Measurements from ENCODE around the gene GPR31. TPM values are rescaled to one million over a fixed set of nuclear protein-coding genes. Genes with fewer than 3 reads are reported as not detected.

GPR31 gene
- total RNA-seq, 1 experiment from 2014 or later: not detected

DNA sequence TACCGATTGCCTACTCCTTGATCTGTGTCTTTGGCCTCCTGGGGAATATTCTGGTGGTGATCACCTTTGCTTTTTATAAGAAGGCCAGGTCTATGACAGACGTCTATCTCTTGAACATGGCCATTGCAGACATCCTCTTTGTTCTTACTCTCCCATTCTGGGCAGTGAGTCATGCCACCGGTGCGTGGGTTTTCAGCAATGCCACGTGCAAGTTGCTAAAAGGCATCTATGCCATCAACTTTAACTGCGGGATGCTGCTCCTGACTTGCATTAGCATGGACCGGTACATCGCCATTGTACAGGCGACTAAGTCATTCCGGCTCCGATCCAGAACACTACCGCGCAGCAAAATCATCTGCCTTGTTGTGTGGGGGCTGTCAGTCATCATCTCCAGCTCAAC, 21.4 kb downstream of the GPR31 start (continued):
- TF ChIP-seq, protein P1, sequence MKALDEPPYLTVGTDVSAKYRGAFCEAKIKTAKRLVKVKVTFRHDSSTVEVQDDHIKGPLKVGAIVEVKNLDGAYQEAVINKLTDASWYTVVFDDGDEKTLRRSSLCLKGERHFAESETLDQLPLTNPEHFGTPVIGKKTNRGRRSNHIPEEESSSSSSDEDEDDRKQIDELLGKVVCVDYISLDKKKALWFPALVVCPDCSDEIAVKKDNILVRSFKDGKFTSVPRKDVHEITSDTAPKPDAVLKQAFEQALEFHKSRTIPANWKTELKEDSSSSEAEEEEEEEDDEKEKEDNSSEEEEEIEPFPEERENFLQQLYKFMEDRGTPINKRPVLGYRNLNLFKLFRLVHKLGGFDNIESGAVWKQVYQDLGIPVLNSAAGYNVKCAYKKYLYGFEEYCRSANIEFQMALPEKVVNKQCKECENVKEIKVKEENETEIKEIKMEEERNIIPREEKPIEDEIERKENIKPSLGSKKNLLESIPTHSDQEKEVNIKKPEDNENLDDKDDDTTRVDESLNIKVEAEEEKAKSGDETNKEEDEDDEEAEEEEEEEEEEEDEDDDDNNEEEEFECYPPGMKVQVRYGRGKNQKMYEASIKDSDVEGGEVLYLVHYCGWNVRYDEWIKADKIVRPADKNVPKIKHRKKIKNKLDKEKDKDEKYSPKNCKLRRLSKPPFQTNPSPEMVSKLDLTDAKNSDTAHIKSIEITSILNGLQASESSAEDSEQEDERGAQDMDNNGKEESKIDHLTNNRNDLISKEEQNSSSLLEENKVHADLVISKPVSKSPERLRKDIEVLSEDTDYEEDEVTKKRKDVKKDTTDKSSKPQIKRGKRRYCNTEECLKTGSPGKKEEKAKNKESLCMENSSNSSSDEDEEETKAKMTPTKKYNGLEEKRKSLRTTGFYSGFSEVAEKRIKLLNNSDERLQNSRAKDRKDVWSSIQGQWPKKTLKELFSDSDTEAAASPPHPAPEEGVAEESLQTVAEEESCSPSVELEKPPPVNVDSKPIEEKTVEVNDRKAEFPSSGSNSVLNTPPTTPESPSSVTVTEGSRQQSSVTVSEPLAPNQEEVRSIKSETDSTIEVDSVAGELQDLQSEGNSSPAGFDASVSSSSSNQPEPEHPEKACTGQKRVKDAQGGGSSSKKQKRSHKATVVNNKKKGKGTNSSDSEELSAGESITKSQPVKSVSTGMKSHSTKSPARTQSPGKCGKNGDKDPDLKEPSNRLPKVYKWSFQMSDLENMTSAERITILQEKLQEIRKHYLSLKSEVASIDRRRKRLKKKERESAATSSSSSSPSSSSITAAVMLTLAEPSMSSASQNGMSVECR (CRISPR knock-in tag; IDR thresholded peaks at IDR 0.05; ENCODE audit: borderline replicate concordance): no peak
- TF ChIP-seq CREB1 (CRISPR knock-in tag; IDR thresholded peaks at IDR 0.05) (no peak), NR1H2 (CRISPR knock-in tag; IDR thresholded peaks at IDR 0.05) (no peak)
- TF ChIP-seq, protein P2, sequence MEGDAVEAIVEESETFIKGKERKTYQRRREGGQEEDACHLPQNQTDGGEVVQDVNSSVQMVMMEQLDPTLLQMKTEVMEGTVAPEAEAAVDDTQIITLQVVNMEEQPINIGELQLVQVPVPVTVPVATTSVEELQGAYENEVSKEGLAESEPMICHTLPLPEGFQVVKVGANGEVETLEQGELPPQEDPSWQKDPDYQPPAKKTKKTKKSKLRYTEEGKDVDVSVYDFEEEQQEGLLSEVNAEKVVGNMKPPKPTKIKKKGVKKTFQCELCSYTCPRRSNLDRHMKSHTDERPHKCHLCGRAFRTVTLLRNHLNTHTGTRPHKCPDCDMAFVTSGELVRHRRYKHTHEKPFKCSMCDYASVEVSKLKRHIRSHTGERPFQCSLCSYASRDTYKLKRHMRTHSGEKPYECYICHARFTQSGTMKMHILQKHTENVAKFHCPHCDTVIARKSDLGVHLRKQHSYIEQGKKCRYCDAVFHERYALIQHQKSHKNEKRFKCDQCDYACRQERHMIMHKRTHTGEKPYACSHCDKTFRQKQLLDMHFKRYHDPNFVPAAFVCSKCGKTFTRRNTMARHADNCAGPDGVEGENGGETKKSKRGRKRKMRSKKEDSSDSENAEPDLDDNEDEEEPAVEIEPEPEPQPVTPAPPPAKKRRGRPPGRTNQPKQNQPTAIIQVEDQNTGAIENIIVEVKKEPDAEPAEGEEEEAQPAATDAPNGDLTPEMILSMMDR (IDR thresholded peaks at IDR 0.05): no peak

DNA sequence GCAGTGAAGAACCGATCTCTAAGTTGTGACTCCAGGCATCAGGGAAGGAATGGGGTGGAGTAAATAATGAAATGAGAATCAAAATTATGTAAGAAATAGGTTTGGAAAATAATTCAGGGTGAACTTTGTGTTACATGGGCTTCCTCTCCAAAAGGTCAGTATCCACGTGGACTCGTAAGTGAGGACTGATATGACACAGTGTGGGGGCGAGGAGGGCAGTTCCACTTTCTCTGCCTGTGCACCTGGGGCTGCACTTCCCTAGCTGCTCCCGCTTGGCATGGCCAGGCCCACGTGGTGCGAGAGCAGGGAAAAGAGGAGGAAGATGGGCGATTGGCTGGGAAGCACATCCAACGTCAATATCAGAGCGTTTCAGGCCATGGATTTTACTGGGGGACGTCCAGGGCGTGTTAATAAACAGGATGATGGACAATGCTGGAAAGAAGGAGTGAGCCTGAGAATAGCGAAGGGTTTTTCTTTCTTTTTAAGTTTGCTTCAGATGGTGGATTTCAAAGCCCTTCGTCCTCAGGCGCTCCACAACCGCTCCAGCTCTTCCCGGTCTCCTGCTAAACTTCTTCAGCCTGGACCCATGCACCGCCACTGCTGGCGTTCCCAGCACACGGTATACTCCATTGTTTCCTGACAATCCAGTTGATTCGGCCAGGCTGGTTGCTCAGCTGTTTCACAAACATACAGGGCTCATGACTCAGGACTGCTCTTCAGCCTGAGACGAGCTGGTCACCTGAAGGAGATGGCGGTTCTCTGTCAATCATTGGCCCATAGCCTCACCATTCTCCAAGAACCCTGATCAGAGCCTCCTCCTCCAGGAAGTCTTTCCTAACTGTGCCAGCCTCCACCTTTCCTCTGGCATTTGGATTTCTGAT, 23.1 kb downstream of the GPR31 start:
- Mint-ChIP-seq H3K27me3 (ENCODE audit: low read depth) (no peaks in the 10 kb centered on the region), H3K4me1 (peaks cover 12% of the 10 kb centered on the region), H3K27ac (0 out of 2 replicates have a peak overlapping the region, but pooled peaks have one; percentile 47), H3K4me3 (no peak overlapping the region), H3K36me3 (no peaks in the 10 kb centered on the region), H3K9me3 (no peaks in the 10 kb centered on the region)
- ATAC-seq: no peak
- ChIA-PET POLR2A (no interaction called here), CTCF (interaction anchor here (1.5 kb wide), 1 partner anchor 360 kb away, joined by 4 read pairs; no protein-coding TSS in a partner anchor)
- DNase-seq (ENCODE audit: low spot score): no peak
- TF ChIP-seq, protein P3, sequence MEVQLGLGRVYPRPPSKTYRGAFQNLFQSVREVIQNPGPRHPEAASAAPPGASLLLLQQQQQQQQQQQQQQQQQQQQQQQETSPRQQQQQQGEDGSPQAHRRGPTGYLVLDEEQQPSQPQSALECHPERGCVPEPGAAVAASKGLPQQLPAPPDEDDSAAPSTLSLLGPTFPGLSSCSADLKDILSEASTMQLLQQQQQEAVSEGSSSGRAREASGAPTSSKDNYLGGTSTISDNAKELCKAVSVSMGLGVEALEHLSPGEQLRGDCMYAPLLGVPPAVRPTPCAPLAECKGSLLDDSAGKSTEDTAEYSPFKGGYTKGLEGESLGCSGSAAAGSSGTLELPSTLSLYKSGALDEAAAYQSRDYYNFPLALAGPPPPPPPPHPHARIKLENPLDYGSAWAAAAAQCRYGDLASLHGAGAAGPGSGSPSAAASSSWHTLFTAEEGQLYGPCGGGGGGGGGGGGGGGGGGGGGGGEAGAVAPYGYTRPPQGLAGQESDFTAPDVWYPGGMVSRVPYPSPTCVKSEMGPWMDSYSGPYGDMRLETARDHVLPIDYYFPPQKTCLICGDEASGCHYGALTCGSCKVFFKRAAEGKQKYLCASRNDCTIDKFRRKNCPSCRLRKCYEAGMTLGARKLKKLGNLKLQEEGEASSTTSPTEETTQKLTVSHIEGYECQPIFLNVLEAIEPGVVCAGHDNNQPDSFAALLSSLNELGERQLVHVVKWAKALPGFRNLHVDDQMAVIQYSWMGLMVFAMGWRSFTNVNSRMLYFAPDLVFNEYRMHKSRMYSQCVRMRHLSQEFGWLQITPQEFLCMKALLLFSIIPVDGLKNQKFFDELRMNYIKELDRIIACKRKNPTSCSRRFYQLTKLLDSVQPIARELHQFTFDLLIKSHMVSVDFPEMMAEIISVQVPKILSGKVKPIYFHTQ (CRISPR knock-in tag; IDR thresholded peaks at IDR 0.05): no peak
- TF ChIP-seq NR2C2 (CRISPR knock-in tag; IDR thresholded peaks at IDR 0.05): no peak
- TF ChIP-seq, protein P4, sequence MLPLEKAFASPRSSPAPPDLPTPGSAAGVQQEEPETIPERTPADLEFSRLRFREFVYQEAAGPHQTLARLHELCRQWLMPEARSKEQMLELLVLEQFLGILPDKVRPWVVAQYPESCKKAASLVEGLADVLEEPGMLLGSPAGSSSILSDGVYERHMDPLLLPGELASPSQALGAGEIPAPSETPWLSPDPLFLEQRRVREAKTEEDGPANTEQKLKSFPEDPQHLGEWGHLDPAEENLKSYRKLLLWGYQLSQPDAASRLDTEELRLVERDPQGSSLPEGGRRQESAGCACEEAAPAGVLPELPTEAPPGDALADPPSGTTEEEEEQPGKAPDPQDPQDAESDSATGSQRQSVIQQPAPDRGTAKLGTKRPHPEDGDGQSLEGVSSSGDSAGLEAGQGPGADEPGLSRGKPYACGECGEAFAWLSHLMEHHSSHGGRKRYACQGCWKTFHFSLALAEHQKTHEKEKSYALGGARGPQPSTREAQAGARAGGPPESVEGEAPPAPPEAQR (CRISPR knock-in tag; IDR thresholded peaks at IDR 0.05): no peak
- no peak for TF ChIP-seq ELF4 (CRISPR knock-in tag; IDR thresholded peaks at IDR 0.05; ENCODE audit: low read depth)
- no peak for TF ChIP-seq ZNF416 (CRISPR knock-in tag; IDR thresholded peaks at IDR 0.05)
- no peak for TF ChIP-seq FOXK1 (CRISPR knock-in tag; IDR thresholded peaks at IDR 0.05)
- TF ChIP-seq, protein P1 (CRISPR knock-in tag; IDR thresholded peaks at IDR 0.05; ENCODE audit: borderline replicate concordance): no peak
- TF ChIP-seq ETV6 (CRISPR knock-in tag; IDR thresholded peaks at IDR 0.05): no peak
- no peak for TF ChIP-seq RELA (CRISPR knock-in tag; IDR thresholded peaks at IDR 0.05; ENCODE audit: borderline replicate concordance)
